CD4-positive, alpha-beta T cell treated with Interleukin-2 at 100 ng/mL for 4 hours (primary cell): Measurements from ENCODE around the gene LRRC46.

Source experiments
- DNase-seq: peaks from one replicate; pipeline ENCODE4 v3.0.0-alpha.2; 2020; ENCODE audit warnings: low spot score

The LRRC46 gene

GRCh38 chr17:47851764-47852112, 20.3 kb downstream of the LRRC46 start:
- no peak for DNase-seq

- no peak for DNase-seq
Observed at GRCh38 chr17:47852113-47852949, 20.9 kb downstream of the LRRC46 start.

GRCh38 chr17:47853616-47854015, 22.1 kb downstream of the LRRC46 start:
- no peak for DNase-seq

GRCh38 chr17:47855737-47856136, 24.3 kb downstream of the LRRC46 start:
- DNase-seq = no peak

- no peak for DNase-seq
Observed at GRCh38 chr17:47856830-47857229, 25.4 kb downstream of the LRRC46 start.

- DNase-seq = no peak
Observed at GRCh38 chr17:47857551-47858455, 26.3 kb downstream of the LRRC46 start.

- DNase-seq = no peak
Observed at GRCh38 chr17:47860386-47860785, 28.9 kb downstream of the LRRC46 start.

- no peak for DNase-seq
Observed at GRCh38 chr17:47862621-47863440, 31.4 kb downstream of the LRRC46 start.

GRCh38 chr17:47864791-47865216, 33.3 kb downstream of the LRRC46 start:
- DNase-seq = no peak

- no peak for DNase-seq
Observed at GRCh38 chr17:47866941-47867340, 35.5 kb downstream of the LRRC46 start.

- DNase-seq = no peak
Observed at GRCh38 chr17:47867813-47868533, 36.5 kb downstream of the LRRC46 start.

GRCh38 chr17:47869114-47869513, 37.6 kb downstream of the LRRC46 start:
- no peak for DNase-seq

- DNase-seq = no peak
Observed at GRCh38 chr17:47870056-47870455, 38.6 kb downstream of the LRRC46 start.

- DNase-seq = no peak
Observed at GRCh38 chr17:47871048-47871447, 39.6 kb downstream of the LRRC46 start.

GRCh38 chr17:47872019-47872650, 40.7 kb downstream of the LRRC46 start:
- DNase-seq = no peak

- DNase-seq = no peak
Observed at GRCh38 chr17:47872651-47873161, 41.2 kb downstream of the LRRC46 start.

- DNase-seq = no peak
Observed at GRCh38 chr17:47873200-47874090, 42.0 kb downstream of the LRRC46 start.

- DNase-seq = no peak
Observed at GRCh38 chr17:47875011-47875985, 43.8 kb downstream of the LRRC46 start.
